GM13977 (cell line): ENCODE results near the gene TRAPPC2L.
"Not testable (repeated sequence)": the region's sequence is repeated elsewhere in the genome, so short reads cannot be mapped to it uniquely, and the experiment has no call there.

Experiments
- DNase-seq: peaks from one replicate; pipeline ENCODE4 v3.0.0; 2012; ENCODE audit warnings: low spot score
- CTCF ChIP-seq: IDR thresholded peaks from 2 replicates; pipeline ENCODE4 v1.5.1; 2012; ENCODE audit warnings: mild to moderate bottlenecking, control low read depth; ENCODE audit not compliant: insufficient read depth; ENCODE audit errors: extremely low read depth, missing control alignments
- in situ Hi-C: fragments of 300-500 bp; cut with MboI; formaldehyde crosslinking; loops from one replicate; pipeline ENCODE4 v1.12.0; 2022; ENCODE audit warnings: low sequenced_read_pairs, low pct_unique_long_range_greater_than_20kb, mixed read lengths, inconsistent platforms; ENCODE audit not compliant: unreplicated experiment

The TRAPPC2L gene

GRCh38 chr16:88888461-88889387, 31.8 kb downstream of the TRAPPC2L start:
- in situ Hi-C loops: no loop called here
- no peak for DNase-seq
- no peak for TF ChIP-seq CTCF

GRCh38 chr16:88889702-88890352, 32.9 kb downstream of the TRAPPC2L start:
- in situ Hi-C loops, DNase-seq: not testable (repeated sequence)

GRCh38 chr16:88891083-88891482, 34.2 kb downstream of the TRAPPC2L start:
- in situ Hi-C loops: no loop called here
- DNase-seq: no peak
- no peak for TF ChIP-seq CTCF

GRCh38 chr16:88892065-88892464, 35.1 kb downstream of the TRAPPC2L start:
- in situ Hi-C loops: no loop called here
- DNase-seq: no peak
- TF ChIP-seq CTCF: no peak

- TF ChIP-seq CTCF: no peak
- no peak for DNase-seq
- in situ Hi-C loops: no loop called here
Measured at GRCh38 chr16:88893127-88893968, 36.4 kb downstream of the TRAPPC2L start.

- in situ Hi-C loops, DNase-seq: not testable (repeated sequence)
Measured at GRCh38 chr16:88894266-88894665, 37.3 kb downstream of the TRAPPC2L start.

- no peak for DNase-seq
- in situ Hi-C loops: no loop called here
- no peak for TF ChIP-seq CTCF
Measured at GRCh38 chr16:88894681-88895300, 37.9 kb downstream of the TRAPPC2L start.
